Urinary bladder (tissue), 4 donors: ENCODE data around the gene OR2F1. TPM values are rescaled to one million over a fixed set of nuclear protein-coding genes. Genes with fewer than 3 reads are reported as not detected.

Experiments
- DNase-seq: peaks from one replicate; pipeline ENCODE4 v3.0.0-alpha.2; 2015; ENCODE audit errors: extremely low spot score
- H3K27ac ChIP-seq: one replicate; pipeline ENCODE4 v1.5.1; 2013; ENCODE audit warnings: low read depth, mild to moderate bottlenecking, moderate library complexity
- H3K36me3 ChIP-seq: one replicate; pipeline ENCODE4 v1.6.1; 2013; ENCODE audit warnings: mild to moderate bottlenecking, moderate library complexity; ENCODE audit not compliant: insufficient read depth
- H3K4me1 ChIP-seq: one replicate; pipeline ENCODE4 v1.6.1; 2013; ENCODE audit warnings: mild to moderate bottlenecking, moderate library complexity; ENCODE audit not compliant: insufficient read depth
- H3K4me3 ChIP-seq: one replicate; pipeline ENCODE4 v1.5.1; 2013; ENCODE audit warnings: low read depth, low read length
- WGBS: extraction: QIAGEN DNeasy Blood & Tissue Kit; methylation state at CpG from one replicate; pipeline ENCODE4 v1.1.7; 2013; 5-methylcytosine and 5-hydroxymethylcytosine counted together
- polyA plus RNA-seq: library from polyadenylated mRNA; stranded (reverse); fragments of 200-250 nt; gene quantifications from one replicate; pipeline ENCODE4 v1.2.3, GENCODE V29; 2013
- total RNA-seq: library from RNA; depleted of rRNA; stranded (reverse); fragments of >200 nt; gene quantifications from one replicate; pipeline ENCODE4 v1.2.3, GENCODE V29; 2014
- donor health status: healthy with polysubstance abuse.
- donor health status: healthy.

The OR2F1 gene
- total and polyA plus RNA-seq, 2 donors = not detected

GRCh38 chr7:143973870-143974416, 19.3 kb downstream of the OR2F1 start:
- Histone ChIP-seq H3K36me3 (no peaks in the 10 kb centered on the region), H3K4me1 (no peaks in the 10 kb centered on the region), H3K4me3 (no peak overlapping the region), H3K27ac (no peak overlapping the region)
- DNase-seq = no peak
- 57% methylated on average over 4 of the region's 4 CpGs for WGBS

- H3K27ac ChIP-seq = no peak overlapping the region
- H3K36me3 ChIP-seq = no peaks in the 10 kb centered on the region
- H3K4me1 ChIP-seq = no peaks in the 10 kb centered on the region
- no peak for DNase-seq
- H3K4me3 ChIP-seq = no peak overlapping the region
- WGBS = 55% methylated on average over 4 of the region's 4 CpGs
These were observed 19.8 kb downstream of the OR2F1 start for GRCh38 chr7:143974459-143974858.

- whole genome bisulfite sequencing = 59% methylated on average over 1 of the region's 1 CpG
- Histone ChIP-seq H3K36me3 (no peaks in the 10 kb centered on the region), H3K4me3 (no peak overlapping the region), H3K4me1 (no peaks in the 10 kb centered on the region), H3K27ac (no peak overlapping the region)
- DNase-seq = no peak
These were observed 21.0 kb downstream of the OR2F1 start for GRCh38 chr7:143975617-143976016.

- Histone ChIP-seq H3K4me3 (no peak overlapping the region), H3K4me1 (no peaks in the 10 kb centered on the region), H3K36me3 (no peaks in the 10 kb centered on the region), H3K27ac (no peak overlapping the region)
- WGBS = 76% methylated on average over 2 of the region's 2 CpGs
- no peak for DNase-seq
These were observed 23.9 kb downstream of the OR2F1 start for GRCh38 chr7:143978585-143978984.

- H3K36me3 ChIP-seq = no peaks in the 10 kb centered on the region
- no peak overlapping the region for H3K27ac ChIP-seq
- no peak for DNase-seq
- WGBS = 79% methylated on average over 1 of the region's 1 CpG
- no peaks in the 10 kb centered on the region for H3K4me1 ChIP-seq
- H3K4me3 ChIP-seq = no peak overlapping the region
These were observed 24.7 kb downstream of the OR2F1 start for GRCh38 chr7:143979359-143979758.

GRCh38 chr7:143979998-143980397, 25.4 kb downstream of the OR2F1 start:
- Histone ChIP-seq H3K4me3 (no peak overlapping the region), H3K4me1 (no peaks in the 10 kb centered on the region), H3K36me3 (no peaks in the 10 kb centered on the region), H3K27ac (no peak overlapping the region)
- no peak for DNase-seq
- 77% methylated on average over 2 of the region's 2 CpGs for WGBS

- Histone ChIP-seq H3K4me1 (no peaks in the 10 kb centered on the region), H3K36me3 (no peaks in the 10 kb centered on the region), H3K4me3 (no peak overlapping the region), H3K27ac (no peak overlapping the region)
- no peak for DNase-seq
- WGBS = 90% methylated on average over 10 of the region's 10 CpGs
These were observed 26.3 kb downstream of the OR2F1 start for GRCh38 chr7:143980746-143981510.

- DNase-seq = no peak
- Histone ChIP-seq H3K27ac (no peak overlapping the region), H3K4me1 (no peaks in the 10 kb centered on the region), H3K4me3 (no peak overlapping the region), H3K36me3 (no peaks in the 10 kb centered on the region)
- 94% methylated on average over 5 of the region's 5 CpGs for WGBS
These were observed 29.3 kb downstream of the OR2F1 start for GRCh38 chr7:143983960-143984359.

- no peak for DNase-seq
- H3K36me3 ChIP-seq = no peaks in the 10 kb centered on the region
- H3K4me1 ChIP-seq = no peaks in the 10 kb centered on the region
- no peak overlapping the region for H3K4me3 ChIP-seq
- no peak overlapping the region for H3K27ac ChIP-seq
These were observed 32.9 kb downstream of the OR2F1 start for GRCh38 chr7:143987513-143987912.

- no peak for DNase-seq
- WGBS = 77% methylated on average over 5 of the region's 5 CpGs
- no peak overlapping the region for H3K27ac ChIP-seq
- H3K4me3 ChIP-seq = no peak overlapping the region
- no peaks in the 10 kb centered on the region for H3K4me1 ChIP-seq
- no peaks in the 10 kb centered on the region for H3K36me3 ChIP-seq
These were observed 34.5 kb downstream of the OR2F1 start for GRCh38 chr7:143988976-143989745.

- Histone ChIP-seq H3K36me3 (no peaks in the 10 kb centered on the region), H3K27ac (no peak overlapping the region), H3K4me3 (no peak overlapping the region), H3K4me1 (no peaks in the 10 kb centered on the region)
- DNase-seq = no peak
These were observed 38.0 kb downstream of the OR2F1 start for GRCh38 chr7:143992670-143993069.

GRCh38 chr7:143993924-143994323, 39.3 kb downstream of the OR2F1 start:
- WGBS = 98% methylated on average over 3 of the region's 3 CpGs
- no peak for DNase-seq

GRCh38 chr7:144000020-144000419, 45.4 kb downstream of the OR2F1 start, which contains the start of gene OR6B1:
TSS of gene OR6B1 (plus strand) at chr7:144000320. CDS start at chr7:144003997, 3,677 bp downstream.
- Histone ChIP-seq H3K4me1 (no peaks in the 10 kb centered on the region), H3K36me3 (no peaks in the 10 kb centered on the region), H3K27ac (no peak within 1 kb of the TSS), H3K4me3 (no peak within 1 kb of the TSS)
- DNase-seq = no peak
- 93% methylated on average over 4 of the region's 4 CpGs for WGBS

More at GRCh38 chr7:143993924-143994323, 39.3 kb downstream of the OR2F1 start:
- Histone ChIP-seq H3K36me3 (no peaks in the 10 kb centered on the region), H3K4me1 (no peaks in the 10 kb centered on the region), H3K4me3 (no peak overlapping the region), H3K27ac (no peak overlapping the region)

- no peaks in the 10 kb centered on the region for H3K4me1 ChIP-seq
- 76% methylated on average over 3 of the region's 3 CpGs for WGBS
These were observed 46.9 kb downstream of the OR2F1 start for GRCh38 chr7:144001543-144001942.

More at GRCh38 chr7:144001543-144001942, 46.9 kb downstream of the OR2F1 start:
- no peak overlapping the region for H3K4me3 ChIP-seq
- H3K27ac ChIP-seq = no peak overlapping the region
- no peak for DNase-seq
- no peaks in the 10 kb centered on the region for H3K36me3 ChIP-seq
